ENCODE data around the gene PHLDA2.

DNA sequence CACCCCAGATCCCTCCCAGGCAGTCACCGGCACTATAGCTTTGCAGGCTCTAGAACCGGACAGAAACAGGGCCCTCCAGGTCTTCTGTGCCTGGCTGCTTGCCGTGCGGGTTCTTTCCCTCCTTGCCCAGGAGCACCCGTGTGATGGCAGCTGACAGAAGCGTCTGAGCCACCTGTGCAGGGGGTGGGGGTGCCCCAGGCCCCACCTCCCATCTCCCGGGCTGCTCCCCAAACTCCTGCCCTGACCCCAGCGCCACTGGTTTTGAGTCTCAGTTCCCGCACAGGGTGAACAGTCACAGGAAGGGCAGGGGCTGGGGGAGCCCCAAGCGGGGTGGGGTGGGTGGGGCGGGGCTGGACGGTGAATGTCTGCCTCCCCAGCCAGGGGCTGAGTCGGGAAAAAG lies 13.2 kb upstream of the PHLDA2 start:
- TF ChIP-seq TAF1 (IDR thresholded peaks at IDR 0.05; ENCODE audit: borderline replicate concordance, low read depth, low read length) (no peak), RFX5 (IDR thresholded peaks at IDR 0.05; ENCODE audit: low read length) (no peak), POLR2AphosphoS5 (IDR thresholded peaks at IDR 0.05; ENCODE audit: low read depth, low read length) (no peak), GABPA (IDR thresholded peaks at IDR 0.05; ENCODE audit: low read depth) (no peak), JUND (IDR thresholded peaks at IDR 0.05) (no peak), RAD21 (IDR thresholded peaks at IDR 0.05; ENCODE audit: low read length) (no peak), FOXJ3 (CRISPR knock-in tag; IDR thresholded peaks at IDR 0.05) (no peak), MEF2A (IDR thresholded peaks at IDR 0.05; ENCODE audit: borderline replicate concordance, low read depth) (no peak), TEAD4 (IDR thresholded peaks at IDR 0.05; ENCODE audit: borderline replicate concordance, insufficient read depth) (no peak), EP300 (IDR thresholded peaks at IDR 0.05; ENCODE audit: borderline replicate concordance in 1 of 2, low read depth in 1 of 2, low read length in 1 of 2) (no peak), GATA2 (CRISPR knock-in tag; IDR thresholded peaks at IDR 0.05) (no peak)
- TF ChIP-seq, protein P1, sequence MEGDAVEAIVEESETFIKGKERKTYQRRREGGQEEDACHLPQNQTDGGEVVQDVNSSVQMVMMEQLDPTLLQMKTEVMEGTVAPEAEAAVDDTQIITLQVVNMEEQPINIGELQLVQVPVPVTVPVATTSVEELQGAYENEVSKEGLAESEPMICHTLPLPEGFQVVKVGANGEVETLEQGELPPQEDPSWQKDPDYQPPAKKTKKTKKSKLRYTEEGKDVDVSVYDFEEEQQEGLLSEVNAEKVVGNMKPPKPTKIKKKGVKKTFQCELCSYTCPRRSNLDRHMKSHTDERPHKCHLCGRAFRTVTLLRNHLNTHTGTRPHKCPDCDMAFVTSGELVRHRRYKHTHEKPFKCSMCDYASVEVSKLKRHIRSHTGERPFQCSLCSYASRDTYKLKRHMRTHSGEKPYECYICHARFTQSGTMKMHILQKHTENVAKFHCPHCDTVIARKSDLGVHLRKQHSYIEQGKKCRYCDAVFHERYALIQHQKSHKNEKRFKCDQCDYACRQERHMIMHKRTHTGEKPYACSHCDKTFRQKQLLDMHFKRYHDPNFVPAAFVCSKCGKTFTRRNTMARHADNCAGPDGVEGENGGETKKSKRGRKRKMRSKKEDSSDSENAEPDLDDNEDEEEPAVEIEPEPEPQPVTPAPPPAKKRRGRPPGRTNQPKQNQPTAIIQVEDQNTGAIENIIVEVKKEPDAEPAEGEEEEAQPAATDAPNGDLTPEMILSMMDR (IDR thresholded peaks at IDR 0.05) = no peak
- TF ChIP-seq, protein P2, sequence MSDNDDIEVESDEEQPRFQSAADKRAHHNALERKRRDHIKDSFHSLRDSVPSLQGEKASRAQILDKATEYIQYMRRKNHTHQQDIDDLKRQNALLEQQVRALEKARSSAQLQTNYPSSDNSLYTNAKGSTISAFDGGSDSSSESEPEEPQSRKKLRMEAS (IDR thresholded peaks at IDR 0.05; ENCODE audit: low read depth) = no peak
- TF ChIP-seq, protein P3, sequence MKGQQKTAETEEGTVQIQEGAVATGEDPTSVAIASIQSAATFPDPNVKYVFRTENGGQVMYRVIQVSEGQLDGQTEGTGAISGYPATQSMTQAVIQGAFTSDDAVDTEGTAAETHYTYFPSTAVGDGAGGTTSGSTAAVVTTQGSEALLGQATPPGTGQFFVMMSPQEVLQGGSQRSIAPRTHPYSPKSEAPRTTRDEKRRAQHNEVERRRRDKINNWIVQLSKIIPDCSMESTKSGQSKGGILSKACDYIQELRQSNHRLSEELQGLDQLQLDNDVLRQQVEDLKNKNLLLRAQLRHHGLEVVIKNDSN (IDR thresholded peaks at IDR 0.05; ENCODE audit: borderline replicate concordance, low read depth) = no peak
